HuH-7 (cell line): ENCODE measurements around the gene MAD2L2.
A peak's percentile ranks its signal among the peaks of the same experiment; 100 is the strongest.

ENCODE experiments used
- DNase-seq: peaks from one replicate; pipeline ENCODE4 v3.0.0; 2011; ENCODE audit warnings: low spot score

MAD2L2 gene

DNA sequence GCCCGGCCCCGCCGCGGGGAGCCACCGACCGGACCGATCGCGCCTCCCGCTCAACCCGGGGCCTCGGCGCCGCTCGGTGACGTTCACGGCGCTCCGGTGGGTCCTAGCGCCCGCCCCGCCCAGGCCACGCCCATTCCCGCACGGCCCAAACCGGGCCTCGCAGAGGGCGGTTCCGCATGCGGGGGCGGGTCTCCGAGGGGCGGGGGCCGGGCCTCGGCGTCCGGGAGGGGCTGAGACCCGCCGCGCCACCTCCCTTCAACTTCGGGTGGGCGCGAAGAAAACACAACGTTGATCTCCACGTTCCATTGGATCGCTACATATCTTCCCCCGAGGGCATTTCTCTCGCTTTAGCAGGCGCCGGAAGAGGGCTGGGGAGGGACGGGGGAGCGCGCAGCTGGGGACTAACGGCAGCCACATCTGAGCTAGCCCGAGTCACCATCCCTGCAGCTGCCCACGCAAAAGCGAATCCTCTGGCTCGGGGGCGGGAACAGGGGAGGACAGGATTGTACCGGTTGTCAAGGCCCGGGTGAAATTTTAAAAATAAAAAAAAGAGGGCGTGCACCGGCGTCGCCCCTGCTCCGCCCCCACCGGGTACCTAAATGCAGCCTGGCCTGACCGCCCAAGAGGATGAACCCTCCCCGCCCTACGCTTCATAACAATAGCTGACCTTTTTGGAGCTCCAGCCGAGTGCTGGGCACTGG lies at the start of gene MAD2L2:
Gene MAD2L2, minus strand, starts transcription at position 78 of the 701 bp plus-strand sequence. CDS start 547 bp downstream, outside the sequence.
- DNase-seq, result peak; percentile 89

DNA sequence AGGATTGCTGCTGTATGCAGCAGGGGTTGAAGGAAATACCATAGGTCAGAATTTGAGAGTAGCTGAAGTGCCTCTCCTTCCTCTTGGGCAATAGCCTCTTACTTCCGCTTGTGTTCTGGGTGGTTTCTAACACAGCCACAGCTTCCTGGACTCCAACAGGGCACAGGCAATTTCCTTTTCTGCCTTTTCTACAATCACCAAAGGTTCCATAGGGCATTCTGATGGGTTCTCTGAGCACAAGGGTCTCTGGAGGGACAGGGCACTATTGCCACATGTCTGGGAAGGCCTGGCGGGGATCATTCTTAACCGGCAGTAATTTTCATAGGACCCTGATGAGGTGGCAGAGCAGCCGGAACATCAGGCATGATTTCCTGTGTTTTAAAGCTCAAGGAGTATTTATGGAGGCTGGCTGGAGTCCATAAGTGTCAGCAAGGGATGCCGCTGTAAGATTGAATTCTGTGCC lies 49.5 kb upstream of the MAD2L2 start:
- no peak for DNase-seq

DNA sequence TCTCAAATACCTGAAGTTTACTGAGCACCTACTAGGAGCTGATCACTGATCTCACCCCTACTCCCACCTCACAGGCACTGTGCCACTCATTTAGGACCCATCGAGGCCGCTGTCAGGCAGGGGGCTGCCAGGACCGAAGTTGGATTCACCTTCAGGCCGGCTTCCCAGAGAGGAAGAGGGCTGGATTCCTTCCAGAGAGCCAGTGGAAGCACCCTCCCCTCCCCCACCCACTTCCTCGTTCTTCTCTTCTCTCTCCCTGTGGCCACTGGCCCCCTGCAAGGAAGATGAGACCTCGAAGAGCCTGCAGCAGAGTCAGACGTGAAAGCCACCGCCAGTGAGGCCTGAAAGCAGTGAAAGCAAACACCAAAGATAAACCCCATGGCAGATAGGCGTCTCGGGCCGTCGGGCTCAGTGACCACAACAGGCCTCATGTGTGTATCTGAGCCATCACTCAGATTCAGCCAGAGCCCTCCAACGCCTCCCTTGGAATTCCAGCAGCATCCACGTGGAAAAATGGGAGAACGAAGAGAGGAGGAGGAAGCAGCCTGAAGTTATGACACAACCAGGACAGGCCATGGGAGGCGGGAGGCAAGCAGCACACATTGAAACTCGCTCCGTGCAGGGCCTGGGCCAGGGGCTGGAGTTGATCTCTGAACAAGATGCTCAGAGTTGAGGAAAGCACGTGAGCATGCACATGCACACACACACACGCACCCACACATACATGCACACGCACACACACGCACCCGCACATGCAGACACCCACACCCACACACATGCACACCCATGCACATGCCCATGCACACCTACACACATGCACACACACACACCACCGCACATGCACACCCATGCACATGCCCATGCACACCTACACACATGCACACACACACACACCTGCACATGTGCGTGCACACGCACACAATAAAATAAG lies 48.8 kb upstream of the MAD2L2 start:
- no peak for DNase-seq

DNA sequence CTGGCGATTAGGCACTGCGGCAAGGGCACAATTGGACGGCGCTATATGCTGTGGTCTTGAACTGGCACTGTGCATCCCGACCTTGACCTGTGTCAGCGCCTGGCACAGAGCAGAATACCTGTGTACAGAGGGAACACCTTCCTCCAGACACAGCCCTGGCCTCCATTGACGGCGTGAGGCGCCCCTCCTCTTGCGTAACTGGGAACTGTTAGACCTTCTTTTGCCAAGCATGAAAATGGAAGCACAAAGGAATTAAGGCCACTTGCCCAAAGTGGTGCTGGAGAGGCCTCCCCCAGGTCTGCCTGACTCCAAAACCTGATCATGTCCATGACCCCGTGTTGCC lies 48.2 kb upstream of the MAD2L2 start:
- no peak for DNase-seq

DNA sequence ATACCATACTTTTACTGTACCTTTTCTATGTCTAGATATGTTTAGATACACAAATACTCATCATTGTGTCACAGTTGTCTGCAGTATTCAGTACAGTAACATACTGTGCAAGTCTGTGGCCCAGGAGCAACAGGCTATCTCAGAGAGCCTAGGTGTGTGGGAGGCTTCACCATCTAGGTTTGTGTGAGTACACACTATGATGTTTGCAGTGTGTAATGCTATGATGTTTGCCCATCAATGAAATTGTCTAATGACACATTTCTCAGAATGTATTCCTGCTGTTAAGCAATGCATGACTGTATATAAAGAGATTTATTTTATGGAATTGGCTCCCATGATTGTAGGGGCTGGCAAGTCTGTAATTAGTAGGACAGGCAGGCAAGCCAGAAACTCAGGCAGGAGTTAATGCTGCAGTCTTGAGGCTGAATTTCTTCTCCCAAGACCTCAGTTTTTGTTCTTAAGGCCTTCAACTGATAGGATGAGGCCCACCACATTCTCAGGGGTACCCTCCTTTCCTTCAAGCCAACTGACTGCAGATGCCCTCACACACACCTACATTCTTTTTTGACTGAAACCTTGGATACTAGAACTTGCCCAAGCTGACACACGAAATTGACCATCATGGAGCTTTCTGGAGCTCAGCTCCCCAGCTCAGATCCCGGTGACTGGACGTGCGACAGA lies 47.3 kb upstream of the MAD2L2 start:
- no peak for DNase-seq

DNA sequence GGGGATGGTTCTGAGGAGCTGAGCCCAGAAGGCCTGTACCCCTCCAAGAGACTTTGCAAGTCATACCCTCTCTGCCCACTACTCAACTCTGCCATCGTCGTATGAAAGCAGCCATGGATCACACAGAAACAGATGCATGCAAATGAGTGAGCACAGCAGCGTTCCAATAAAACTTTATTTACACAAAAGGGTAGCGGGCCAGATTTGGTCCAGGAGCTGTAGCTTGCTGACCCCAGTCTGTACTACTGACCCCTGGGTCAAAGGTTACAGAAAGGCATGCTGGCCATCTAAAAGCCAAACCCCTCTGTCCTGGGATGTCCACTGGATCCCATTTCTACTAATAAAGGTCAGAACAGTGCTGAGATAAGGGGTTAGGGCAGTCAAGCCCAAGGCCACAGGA lies 46.2 kb upstream of the MAD2L2 start:
- DNase-seq, result no peak

DNA sequence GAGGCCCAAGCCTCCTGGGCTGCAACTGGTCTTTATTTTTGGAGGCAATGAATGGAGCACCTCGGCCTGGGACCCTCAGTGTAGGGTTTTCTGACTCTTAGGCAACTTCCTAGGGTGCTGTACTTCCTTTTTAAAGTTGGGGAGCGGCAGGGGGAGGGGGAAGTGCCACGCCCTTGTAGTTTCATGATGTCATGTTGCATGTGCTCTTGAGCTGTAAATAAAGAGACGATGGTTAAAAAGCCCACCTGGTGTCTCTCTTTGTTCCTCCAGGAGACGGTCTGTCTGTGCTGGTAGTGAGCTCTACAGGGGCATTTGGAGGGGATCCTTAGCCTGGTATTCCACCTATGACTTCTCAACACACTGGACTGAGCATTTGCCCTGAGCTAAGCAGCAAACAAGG lies 44.7 kb upstream of the MAD2L2 start:
- no peak for DNase-seq

DNA sequence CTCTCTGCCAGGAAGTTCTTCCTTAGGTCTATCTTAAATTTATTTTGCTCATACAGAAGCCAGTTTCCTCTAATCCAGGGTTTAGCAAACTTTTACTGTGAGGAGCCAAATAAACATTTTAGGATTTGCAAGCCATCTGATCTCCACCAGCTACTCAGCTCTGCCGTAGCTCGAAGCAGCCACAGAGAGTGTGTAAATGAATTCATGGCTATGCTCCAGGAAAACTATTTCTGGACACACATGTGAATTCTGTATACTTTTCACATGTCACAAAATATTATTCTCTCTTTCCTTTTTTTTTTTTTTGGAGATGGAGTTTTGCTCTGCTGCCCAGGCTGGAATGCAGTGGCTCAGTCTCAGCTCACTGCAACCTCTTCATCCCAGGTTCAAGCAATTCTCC lies 41.6 kb upstream of the MAD2L2 start:
- no peak for DNase-seq

DNA sequence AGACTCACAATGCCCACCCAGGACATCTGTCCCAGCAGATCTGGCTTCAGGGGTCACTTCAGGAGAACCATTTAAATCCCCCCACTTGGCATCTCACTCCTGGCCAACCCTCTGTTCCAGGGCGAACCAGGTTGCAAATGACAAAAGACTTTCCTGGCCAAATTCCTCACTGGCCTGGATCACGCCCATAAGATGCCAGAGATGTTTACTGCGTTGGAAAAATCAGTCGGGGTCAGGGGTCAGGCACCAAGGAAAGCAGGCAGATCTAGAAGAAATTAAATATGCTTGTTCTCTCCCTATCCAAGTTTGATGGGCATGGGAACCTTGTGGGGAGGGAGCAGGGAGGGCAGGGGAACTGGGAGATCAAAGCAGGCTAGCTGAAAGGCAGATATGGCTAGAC lies 40.4 kb upstream of the MAD2L2 start:
- DNase-seq, result no peak

DNA sequence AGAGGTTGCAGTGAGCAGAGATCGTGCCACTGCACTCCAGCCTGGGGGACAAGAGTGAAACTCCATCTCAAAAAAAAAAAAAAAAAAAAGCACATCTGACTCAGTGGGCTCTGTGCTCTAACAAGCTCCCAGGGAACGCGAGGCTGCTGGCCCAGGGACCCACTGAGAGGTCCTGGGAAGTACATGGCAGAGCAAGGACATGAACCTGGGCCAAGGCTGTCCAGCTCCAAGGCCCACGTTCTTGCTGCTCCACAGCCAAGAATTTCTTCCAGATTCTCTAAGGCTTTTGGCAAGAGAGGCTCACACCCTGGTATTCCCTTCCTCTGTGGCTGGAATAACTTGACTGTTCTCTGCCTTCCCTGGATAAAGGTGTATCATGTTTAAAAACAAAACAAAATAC lies 39.6 kb upstream of the MAD2L2 start:
- no peak for DNase-seq

DNA sequence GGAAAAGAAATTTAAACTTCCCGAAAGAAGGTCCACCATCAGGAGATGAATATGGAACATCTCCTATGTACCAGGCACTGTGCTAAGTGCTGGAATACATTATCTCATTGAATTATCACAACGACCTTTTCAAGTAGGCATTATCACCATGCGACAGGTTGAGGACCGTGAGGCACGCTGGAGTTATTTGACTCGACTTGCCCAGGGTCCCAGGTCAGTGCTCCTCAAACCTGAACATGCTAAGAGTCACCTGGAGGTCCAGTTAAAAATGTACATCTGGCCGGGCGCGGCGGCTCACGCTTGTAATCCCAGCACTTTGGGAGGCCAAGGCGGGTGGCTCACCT lies 39.1 kb upstream of the MAD2L2 start:
- DNase-seq, result no peak

DNA sequence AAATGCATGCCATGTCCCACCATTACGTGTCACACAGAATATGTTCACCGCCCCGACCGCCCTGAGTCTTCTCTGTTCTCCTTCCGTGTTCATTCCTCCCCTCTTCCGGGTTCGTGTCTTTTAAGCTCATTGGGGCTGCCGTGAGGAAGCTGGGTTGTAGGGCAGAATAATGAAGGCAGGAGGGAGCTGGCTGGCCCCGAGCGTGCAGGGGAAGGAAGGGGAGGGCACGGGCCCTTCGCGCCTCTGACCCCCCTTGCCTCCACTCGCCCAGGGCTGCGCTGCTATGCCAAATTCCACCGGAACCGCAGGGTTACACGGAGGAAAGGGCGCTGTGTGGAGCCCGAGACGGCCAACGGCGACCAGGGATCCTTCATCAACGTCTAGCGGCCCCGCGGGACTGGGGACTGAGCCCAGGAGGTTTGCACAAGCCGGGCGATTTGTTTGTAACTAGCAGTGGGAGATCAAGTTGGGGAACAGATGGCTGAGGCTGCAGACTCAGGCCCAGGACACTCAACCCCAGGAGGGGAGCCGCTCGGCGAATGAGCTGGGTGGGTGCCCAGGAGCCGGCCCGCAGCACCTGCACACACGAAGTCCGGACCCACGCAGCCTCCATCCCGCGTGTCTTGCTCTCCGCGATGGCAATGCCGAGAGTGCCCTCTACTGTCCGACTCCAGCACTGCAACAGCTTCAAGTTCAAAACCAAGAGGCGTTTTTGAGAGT lies 38.5 kb upstream of the MAD2L2 start:
- DNase-seq, result peak; percentile 64

DNA sequence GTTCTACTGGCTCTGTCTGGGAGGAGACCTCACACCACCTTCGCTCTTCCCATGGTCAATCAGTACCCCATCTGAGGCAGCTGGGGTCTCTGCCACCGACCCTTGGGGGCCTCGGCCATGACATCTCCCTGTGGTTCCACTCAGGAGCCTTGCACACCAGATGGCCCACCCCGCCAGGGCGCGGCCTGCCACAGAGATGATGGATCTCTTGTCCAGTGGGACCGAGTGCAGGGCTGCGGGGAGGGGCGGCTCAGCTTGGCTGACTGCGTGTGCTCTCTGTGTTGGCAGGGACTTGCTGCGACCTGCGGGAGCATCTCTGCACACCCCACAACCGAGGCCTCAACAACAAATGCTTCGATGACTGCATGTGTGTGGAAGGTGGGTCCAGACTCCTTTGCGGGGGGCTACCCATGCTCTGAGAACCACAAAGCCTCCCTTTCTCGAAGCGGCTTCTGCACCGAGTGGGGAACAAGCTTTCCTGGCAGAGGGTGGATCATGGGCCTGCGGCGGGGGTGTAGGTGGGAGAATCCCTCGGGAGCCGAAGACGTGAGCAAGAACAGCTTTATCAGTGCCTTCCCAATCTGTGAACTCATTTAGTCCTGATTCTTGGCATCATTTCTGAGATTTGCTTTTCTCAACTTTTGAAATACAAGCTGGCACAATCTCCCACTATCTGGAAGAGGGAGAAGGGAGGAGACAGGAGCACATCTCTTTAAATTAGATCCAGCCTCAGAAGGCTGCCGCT lies 34.1 kb upstream of the MAD2L2 start:
- DNase-seq, result no peak

DNA sequence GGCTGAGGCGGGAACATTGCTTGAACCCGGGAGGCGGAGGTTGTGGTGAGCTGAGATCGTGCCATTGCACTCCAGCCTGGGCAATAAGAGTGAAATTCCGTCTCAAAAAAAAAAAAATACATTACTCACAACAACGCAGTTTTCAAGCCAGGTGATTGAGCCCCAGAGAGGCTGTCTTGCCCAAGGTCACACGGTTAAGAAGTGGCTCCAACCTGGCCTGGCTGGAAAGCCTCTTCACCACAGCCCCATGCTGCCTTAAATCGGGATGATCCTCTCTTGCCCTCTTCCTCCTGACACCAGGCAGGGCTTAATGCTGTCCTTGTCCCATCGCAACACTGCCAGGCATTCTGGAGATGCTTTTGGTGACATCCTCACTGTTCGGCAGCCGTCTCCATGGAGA lies 32.1 kb upstream of the MAD2L2 start:
- DNase-seq, result no peak

DNA sequence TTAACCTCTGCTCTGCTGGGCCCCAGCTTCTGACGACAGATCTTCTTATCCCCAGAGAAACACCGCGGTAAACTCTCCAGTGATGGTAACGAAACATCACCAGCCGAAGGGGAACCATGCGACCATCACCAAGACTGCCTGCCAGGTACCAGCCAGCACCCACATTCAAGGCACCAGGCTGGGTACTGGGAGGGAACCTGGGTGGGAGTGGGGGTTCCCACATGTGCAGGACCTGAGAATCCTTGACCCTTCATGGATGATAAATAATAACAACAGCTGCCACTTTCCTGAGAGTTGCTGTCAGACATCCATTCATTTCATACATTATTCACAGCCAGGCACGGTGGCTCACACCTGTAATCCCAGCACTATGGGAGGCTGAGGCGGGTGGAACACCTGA lies 31.3 kb upstream of the MAD2L2 start:
- no peak for DNase-seq

DNA sequence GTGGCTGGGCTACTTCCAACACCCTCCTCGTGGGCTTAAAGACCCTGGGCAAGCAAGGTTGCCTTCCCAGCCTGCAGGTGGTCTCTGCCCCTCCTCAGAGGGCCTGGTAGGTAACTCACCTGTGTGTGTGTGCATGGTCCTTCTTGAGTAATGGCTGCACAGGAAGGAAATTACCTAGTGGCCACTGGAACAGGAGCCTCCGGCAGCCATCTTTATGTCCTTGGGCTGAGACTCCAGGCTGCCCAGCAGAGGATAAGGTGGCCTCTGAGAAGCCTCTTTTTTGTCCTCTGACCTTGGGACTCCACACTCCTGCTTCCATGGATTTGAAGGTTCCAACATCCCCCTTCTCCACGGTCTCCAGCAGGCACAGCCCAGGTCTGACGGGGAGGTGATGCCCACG lies 30.5 kb upstream of the MAD2L2 start:
- DNase-seq, result no peak

DNA sequence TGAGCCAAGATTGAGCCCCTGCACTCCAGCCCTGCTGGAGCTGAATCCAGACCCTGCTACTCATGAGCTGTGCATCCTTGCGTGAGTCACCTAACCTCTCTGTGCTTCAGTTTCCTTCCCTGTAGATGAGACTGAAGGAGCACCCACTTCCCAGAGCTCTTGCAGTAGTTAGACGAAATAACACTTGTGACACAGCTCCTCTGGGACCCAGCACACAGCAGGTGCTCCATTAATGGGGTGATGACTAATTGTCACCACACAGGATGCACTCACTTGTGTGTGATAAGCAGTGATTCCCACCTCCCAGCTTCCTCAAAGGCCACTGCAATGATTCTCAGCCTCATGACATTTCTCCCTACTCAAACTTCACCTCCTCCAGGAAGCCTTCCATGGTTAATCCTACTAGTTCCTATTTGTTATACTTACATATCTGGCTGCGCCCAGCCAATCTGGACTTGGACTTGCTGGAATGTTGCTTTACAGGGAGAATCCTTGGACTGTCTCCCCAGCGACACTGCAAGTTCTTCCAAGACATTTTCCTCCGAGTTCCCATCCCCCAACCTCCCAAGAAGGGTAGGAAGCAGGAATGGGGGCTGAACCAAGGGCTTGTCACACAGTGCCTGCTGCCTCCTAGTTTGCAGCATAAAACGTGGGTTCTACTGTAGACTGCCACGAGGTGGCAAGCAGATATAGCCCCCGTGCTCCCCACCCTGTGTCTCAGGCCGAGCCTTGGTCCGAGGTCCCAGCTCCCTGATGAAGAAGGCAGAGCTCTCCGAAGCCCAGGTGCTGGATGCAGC lies 27.8 kb upstream of the MAD2L2 start:
- DNase-seq, result no peak

DNA sequence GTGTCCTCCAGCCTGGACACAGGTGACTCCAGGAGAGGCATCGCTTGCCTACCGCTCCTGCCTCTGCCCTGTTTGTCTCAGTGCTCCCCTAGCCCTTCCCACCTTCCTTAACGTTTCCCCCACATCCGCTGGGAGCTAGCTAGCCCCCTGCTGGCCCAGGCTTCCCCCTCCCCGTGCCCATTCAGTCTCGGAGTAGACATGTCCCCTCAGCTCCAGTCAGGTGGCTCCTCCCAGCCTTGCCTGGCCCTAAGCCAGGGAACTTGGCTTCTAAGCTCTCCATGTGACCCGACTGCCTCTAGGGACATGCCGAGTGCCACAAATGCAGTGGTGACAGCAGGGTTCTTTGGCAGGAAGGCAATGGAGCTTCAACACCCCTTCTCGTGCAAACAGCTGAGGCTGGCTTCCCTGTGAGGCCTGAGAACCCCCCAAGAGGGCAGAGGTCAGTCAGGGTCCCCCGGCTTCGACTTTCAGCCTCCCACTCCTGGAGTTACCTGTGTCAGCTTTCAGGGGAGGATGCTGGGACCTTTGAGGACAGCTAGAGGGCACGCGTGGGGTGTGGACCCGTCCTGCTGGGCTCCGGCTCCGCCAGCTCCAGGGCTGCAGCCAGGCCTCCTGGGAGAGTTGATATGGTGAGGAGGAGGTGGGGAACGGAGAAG lies 26.8 kb upstream of the MAD2L2 start:
- peak; percentile 75 for DNase-seq

DNA sequence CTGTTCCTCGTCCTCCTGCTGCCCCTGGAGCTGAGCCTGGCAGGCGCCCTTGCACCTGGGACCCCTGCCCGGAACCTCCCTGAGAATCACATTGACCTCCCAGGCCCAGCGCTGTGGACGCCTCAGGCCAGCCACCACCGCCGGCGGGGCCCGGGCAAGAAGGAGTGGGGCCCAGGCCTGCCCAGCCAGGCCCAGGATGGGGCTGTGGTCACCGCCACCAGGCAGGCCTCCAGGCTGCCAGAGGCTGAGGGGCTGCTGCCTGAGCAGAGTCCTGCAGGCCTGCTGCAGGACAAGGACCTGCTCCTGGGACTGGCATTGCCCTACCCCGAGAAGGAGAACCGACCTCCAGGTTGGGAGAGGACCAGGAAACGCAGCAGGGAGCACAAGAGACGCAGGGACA lies 25.3 kb upstream of the MAD2L2 start:
- DNase-seq, result no peak

DNA sequence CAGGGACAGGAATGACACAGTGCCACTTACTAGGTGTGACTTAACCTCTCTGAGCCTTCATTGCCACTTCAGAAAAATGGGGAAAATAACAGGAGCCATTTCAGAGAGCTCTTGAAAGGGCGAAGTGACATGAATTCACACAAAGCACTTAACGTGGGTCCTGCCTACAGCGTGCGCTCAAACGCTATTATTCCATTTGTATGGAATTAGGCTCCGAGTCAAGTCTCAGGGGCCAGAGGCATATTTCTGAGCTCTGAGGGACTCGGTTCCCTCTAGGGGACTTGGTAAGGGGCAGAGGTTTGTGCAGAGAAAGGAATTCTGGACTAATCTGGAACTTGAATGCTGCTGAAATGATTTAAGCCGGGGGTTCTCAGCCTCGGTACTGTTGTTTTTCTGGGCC lies 24.6 kb upstream of the MAD2L2 start:
- DNase-seq, result no peak
